ENCODE results near the gene IQSEC1.

IQSEC1 gene

GRCh38 chr3:12980596-12981290 lies 92.5 kb downstream of the IQSEC1 start:
- no peak for TF ChIP-seq MYC (IDR thresholded peaks at IDR 0.05; ENCODE audit: low read depth, low read length)
- no peak for TF ChIP-seq POLR2A (IDR thresholded peaks at IDR 0.05; ENCODE audit: extremely low read depth, insufficient read length)
- DNase-seq (ENCODE audit: low read depth): no peak
- H3K4me3 ChIP-seq (ENCODE audit: low read depth, low read length): no peak overlapping the region

- H3K4me3 ChIP-seq (ENCODE audit: low read depth, low read length): no peak overlapping the region
- no peak for DNase-seq (ENCODE audit: low read depth)
- TF ChIP-seq CTCF (IDR thresholded peaks at IDR 0.05; ENCODE audit: low read depth, low read length) (no peak), POLR2A (IDR thresholded peaks at IDR 0.05; ENCODE audit: extremely low read depth, insufficient read length) (no peak), MYC (IDR thresholded peaks at IDR 0.05; ENCODE audit: low read depth, low read length) (no peak), MAX (IDR thresholded peaks at IDR 0.05; ENCODE audit: low read depth, low read length) (no peak)
Measured at GRCh38 chr3:12979947-12980487, 93.2 kb downstream of the IQSEC1 start.

- no peak for TF ChIP-seq MYC (IDR thresholded peaks at IDR 0.05; ENCODE audit: low read depth, low read length)
- TF ChIP-seq MAX (IDR thresholded peaks at IDR 0.05; ENCODE audit: low read depth, low read length): no peak
- TF ChIP-seq POLR2A (IDR thresholded peaks at IDR 0.05; ENCODE audit: extremely low read depth, insufficient read length): no peak
- TF ChIP-seq CTCF (IDR thresholded peaks at IDR 0.05; ENCODE audit: low read depth, low read length): no peak
- no peak for DNase-seq (ENCODE audit: low read depth)
- H3K4me3 ChIP-seq (ENCODE audit: low read depth, low read length): no peak overlapping the region
Measured at GRCh38 chr3:12979151-12979946, 93.9 kb downstream of the IQSEC1 start.

- no peak for DNase-seq (ENCODE audit: low read depth)
- H3K4me3 ChIP-seq (ENCODE audit: low read depth, low read length): no peak overlapping the region
- TF ChIP-seq CTCF (IDR thresholded peaks at IDR 0.05; ENCODE audit: low read depth, low read length): no peak
- TF ChIP-seq MAX (IDR thresholded peaks at IDR 0.05; ENCODE audit: low read depth, low read length): no peak
- no peak for TF ChIP-seq POLR2A (IDR thresholded peaks at IDR 0.05; ENCODE audit: extremely low read depth, insufficient read length)
- no peak for TF ChIP-seq MYC (IDR thresholded peaks at IDR 0.05; ENCODE audit: low read depth, low read length)
Measured at GRCh38 chr3:12978682-12979081, 94.5 kb downstream of the IQSEC1 start.

- H3K4me3 ChIP-seq (ENCODE audit: low read depth, low read length): no peak overlapping the region
- TF ChIP-seq CTCF (IDR thresholded peaks at IDR 0.05; ENCODE audit: low read depth, low read length) (no peak), MYC (IDR thresholded peaks at IDR 0.05; ENCODE audit: low read depth, low read length) (no peak), MAX (IDR thresholded peaks at IDR 0.05; ENCODE audit: low read depth, low read length) (no peak), POLR2A (IDR thresholded peaks at IDR 0.05; ENCODE audit: extremely low read depth, insufficient read length) (no peak)
- no peak for DNase-seq (ENCODE audit: low read depth)
Measured at GRCh38 chr3:12977117-12977808, 96.0 kb downstream of the IQSEC1 start.
